GM21360 (cell line): ENCODE results near the gene ATG12.
"Not testable (repeated sequence)": the region's sequence is repeated elsewhere in the genome, so short reads cannot be mapped to it uniquely, and the experiment has no call there.

Experiments used
- ATAC-seq: cut with Tn5 transposase; IDR thresholded peaks from one replicate; pipeline ENCODE4 v1.9.1; 2021; ENCODE audit warnings: mild to moderate bottlenecking, moderate library complexity; ENCODE audit not compliant: unreplicated experiment

ATG12 gene

GRCh38 chr5:115809946-115810345 lies 31.4 kb downstream of the ATG12 start:
- no peak for ATAC-seq

GRCh38 chr5:115808066-115808465 lies 33.3 kb downstream of the ATG12 start:
- ATAC-seq = not testable (repeated sequence)

- no peak for ATAC-seq
Observed at GRCh38 chr5:115807654-115808052, 33.7 kb downstream of the ATG12 start.

GRCh38 chr5:115806986-115807653 lies 34.2 kb downstream of the ATG12 start:
- no peak for ATAC-seq

GRCh38 chr5:115801984-115802383 lies 39.4 kb downstream of the ATG12 start:
- no peak for ATAC-seq

- no peak for ATAC-seq
Observed at GRCh38 chr5:115801152-115801551, 40.2 kb downstream of the ATG12 start.

GRCh38 chr5:115800108-115800507 lies 41.3 kb downstream of the ATG12 start:
- no peak for ATAC-seq

- ATAC-seq = no peak
Observed at GRCh38 chr5:115798252-115798651, 43.1 kb downstream of the ATG12 start.

GRCh38 chr5:115796656-115797055 lies 44.7 kb downstream of the ATG12 start:
- no peak for ATAC-seq

- ATAC-seq = no peak
Observed at GRCh38 chr5:115795700-115796099, 45.7 kb downstream of the ATG12 start.

- ATAC-seq = no peak
Observed at GRCh38 chr5:115788440-115788839, 52.9 kb downstream of the ATG12 start.

GRCh38 chr5:115787426-115787825 lies 53.9 kb downstream of the ATG12 start:
- ATAC-seq = no peak

- no peak for ATAC-seq
Observed at GRCh38 chr5:115785381-115786065, 55.8 kb downstream of the ATG12 start.

- ATAC-seq = no peak
Observed at GRCh38 chr5:115778417-115778816, 62.9 kb downstream of the ATG12 start.
